GM23338 (cell line): ENCODE results near the gene CCDC102A.

Experiments
- CTCF ChIP-seq, 2 experiments: fragments of 200-600 bp in 1 of 2; sonication (generic) in 1 of 2; conservative IDR thresholded peaks; 2 replicates each; pipeline versions ENCODE4 v1.5.1 to v1.6.1; 2016 to 2017; ENCODE audit warnings: antibody characterized with exemption in 2 of 2, low read depth in 2 of 2, mild to moderate bottlenecking in 2 of 2, moderate library complexity in 1 of 2
- EZH2 ChIP-seq: fragments of 200-600 bp; sonication (generic); IDR thresholded peaks from one replicate; pipeline ENCODE4 v1.8.0; 2017; ENCODE audit warnings: antibody characterized with exemption, mild to moderate bottlenecking, low read depth; ENCODE audit not compliant: unreplicated experiment
- EZH2phosphoT487 ChIP-seq: fragments of 200-600 bp; sonication (generic); IDR thresholded peaks from one replicate; pipeline ENCODE4 v1.8.1; 2018; ENCODE audit warnings: antibody characterized with exemption; ENCODE audit not compliant: unreplicated experiment
- JUNB ChIP-seq: IDR thresholded peaks from one replicate; pipeline ENCODE4 v1.6.1; 2016; ENCODE audit warnings: antibody characterized with exemption; ENCODE audit not compliant: unreplicated experiment
- NANOG ChIP-seq: IDR thresholded peaks from 2 replicates; pipeline ENCODE4 v1.6.1; 2016; ENCODE audit warnings: antibody characterized with exemption, borderline replicate concordance
- POLR2AphosphoS5 ChIP-seq: IDR thresholded peaks from 2 replicates; pipeline ENCODE4 v1.6.1; 2016; ENCODE audit warnings: antibody characterized with exemption, low read depth
- TF ChIP-seq, protein P1 (sequence below): IDR thresholded peaks from one replicate; pipeline ENCODE4 v1.6.1; 2018; ENCODE audit warnings: antibody characterized with exemption; ENCODE audit not compliant: unreplicated experiment

DNA sequence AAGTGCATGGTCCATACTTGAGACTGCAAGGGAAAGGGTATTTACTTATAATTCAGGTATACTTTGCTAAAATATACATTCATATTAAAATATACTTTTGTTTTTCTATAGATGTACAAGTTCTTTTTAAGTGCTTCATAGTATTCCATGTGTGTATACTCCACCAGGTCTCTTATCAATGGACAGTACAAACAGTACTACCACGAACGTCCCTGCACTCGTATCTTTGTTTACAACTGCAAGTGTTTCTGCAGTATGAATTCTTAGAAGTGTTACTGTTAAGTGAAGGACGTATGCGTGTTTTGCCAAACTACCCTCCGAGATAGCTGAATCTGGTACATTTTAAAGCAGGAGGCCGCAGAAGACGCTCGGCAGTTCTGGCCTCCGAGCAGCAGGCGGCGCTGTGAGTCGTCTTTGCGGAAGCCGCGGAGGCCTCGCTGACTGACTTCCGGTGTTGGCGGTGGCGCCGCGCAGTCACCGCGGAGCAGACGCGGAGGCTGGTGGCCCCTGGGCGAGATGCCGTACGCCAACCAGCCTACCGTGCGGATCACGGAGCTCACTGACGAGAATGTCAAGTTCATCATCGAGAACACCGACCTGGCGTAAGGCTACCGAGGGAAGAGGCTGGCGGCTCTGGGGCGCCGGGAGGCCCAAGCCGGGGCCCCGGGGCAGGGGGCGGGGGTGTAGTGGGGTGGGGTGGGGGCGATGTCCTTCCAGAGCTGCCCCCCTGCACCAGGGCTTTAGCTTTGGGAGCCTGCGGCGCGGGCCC lies 74.0 kb downstream of the CCDC102A start, which contains the start of gene POLR2C:
- TF ChIP-seq EZH2 (no peak), CTCF (conservative IDR thresholded peaks at IDR 0.05; ENCODE audit: low read depth in 2 of 2) (peak; percentile 71 to 90), EZH2phosphoT487 (no peak), POLR2AphosphoS5 (peak; percentile 98), NANOG (no peak), JUNB (no peak)
- TF ChIP-seq, protein P1, sequence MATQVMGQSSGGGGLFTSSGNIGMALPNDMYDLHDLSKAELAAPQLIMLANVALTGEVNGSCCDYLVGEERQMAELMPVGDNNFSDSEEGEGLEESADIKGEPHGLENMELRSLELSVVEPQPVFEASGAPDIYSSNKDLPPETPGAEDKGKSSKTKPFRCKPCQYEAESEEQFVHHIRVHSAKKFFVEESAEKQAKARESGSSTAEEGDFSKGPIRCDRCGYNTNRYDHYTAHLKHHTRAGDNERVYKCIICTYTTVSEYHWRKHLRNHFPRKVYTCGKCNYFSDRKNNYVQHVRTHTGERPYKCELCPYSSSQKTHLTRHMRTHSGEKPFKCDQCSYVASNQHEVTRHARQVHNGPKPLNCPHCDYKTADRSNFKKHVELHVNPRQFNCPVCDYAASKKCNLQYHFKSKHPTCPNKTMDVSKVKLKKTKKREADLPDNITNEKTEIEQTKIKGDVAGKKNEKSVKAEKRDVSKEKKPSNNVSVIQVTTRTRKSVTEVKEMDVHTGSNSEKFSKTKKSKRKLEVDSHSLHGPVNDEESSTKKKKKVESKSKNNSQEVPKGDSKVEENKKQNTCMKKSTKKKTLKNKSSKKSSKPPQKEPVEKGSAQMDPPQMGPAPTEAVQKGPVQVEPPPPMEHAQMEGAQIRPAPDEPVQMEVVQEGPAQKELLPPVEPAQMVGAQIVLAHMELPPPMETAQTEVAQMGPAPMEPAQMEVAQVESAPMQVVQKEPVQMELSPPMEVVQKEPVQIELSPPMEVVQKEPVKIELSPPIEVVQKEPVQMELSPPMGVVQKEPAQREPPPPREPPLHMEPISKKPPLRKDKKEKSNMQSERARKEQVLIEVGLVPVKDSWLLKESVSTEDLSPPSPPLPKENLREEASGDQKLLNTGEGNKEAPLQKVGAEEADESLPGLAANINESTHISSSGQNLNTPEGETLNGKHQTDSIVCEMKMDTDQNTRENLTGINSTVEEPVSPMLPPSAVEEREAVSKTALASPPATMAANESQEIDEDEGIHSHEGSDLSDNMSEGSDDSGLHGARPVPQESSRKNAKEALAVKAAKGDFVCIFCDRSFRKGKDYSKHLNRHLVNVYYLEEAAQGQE = no peak
